ENCODE measurements around the gene TH. TPM values are rescaled to one million over a fixed set of nuclear protein-coding genes. Genes with fewer than 3 reads are reported as not detected.

TH gene
- total RNA-seq, 1 experiment from 2014 or later = not detected

- ATAC-seq (no peak), DNase-seq (ENCODE audit: low read depth, low spot score) (no peak)
- Histone ChIP-seq H3K36me3 (ENCODE audit: control insufficient read depth, insufficient read depth, low read length) (no peaks in the 10 kb centered on the region), H3K4me1 (ENCODE audit: control insufficient read depth, insufficient read depth, low read length) (no peaks in the 10 kb centered on the region), H3K4me3 (ENCODE audit: low read depth in 2 of 2, low read length in 2 of 2) (no peak overlapping the region), H3K27me3 (ENCODE audit: control insufficient read depth, insufficient read depth, low read length) (no peaks in the 10 kb centered on the region), H3K27ac (ENCODE audit: low read length) (no peak overlapping the region), H3K9me3 (ENCODE audit: control insufficient read depth, insufficient read depth, low read depth, low read length) (no peaks in the 10 kb centered on the region)
- CTCF ChIA-PET = interaction anchor here (0.6 kb wide), 1 partner anchor 90 kb away, joined by 3 read pairs; no protein-coding TSS in a partner anchor
- POLR2A ChIA-PET = no interaction called here
- TF ChIP-seq REST (IDR thresholded peaks at IDR 0.05; ENCODE audit: insufficient read depth in 1 of 2, low read depth in 2 of 2, low read length in 1 of 2) = no peak
- TF ChIP-seq SIN3A (IDR thresholded peaks at IDR 0.05; ENCODE audit: borderline replicate concordance, insufficient read depth, low read depth, low read length) = no peak
- no peak; the same call in 1 of the 2 replicates for TF ChIP-seq TCF7L2 (IDR thresholded peaks at IDR 0.05; ENCODE audit: low read depth, low read length)
- TF ChIP-seq CTCF (IDR thresholded peaks at IDR 0.05) = no peak
- no peak for TF ChIP-seq POLR2AphosphoS5 (IDR thresholded peaks at IDR 0.05; ENCODE audit: low read depth, low read length)
- BruUV-seq (replicated peaks) = no TSS peak
- in situ Hi-C loops (cut with HindIII; ENCODE audit: low pct_unique_long_range_greater_than_20kb, low sequenced_read_pairs) = no loop called here
- intact Hi-C loops (cut with micrococcal nuclease; ENCODE audit: unreplicated experiment) = no loop called here
Observed at GRCh38 chr11:2202900-2203439, 31.4 kb upstream of the TH start.

- intact Hi-C loops (cut with micrococcal nuclease; ENCODE audit: unreplicated experiment) = no loop called here
- no peaks in the 10 kb centered on the region for H3K36me3 ChIP-seq (ENCODE audit: control insufficient read depth, insufficient read depth, low read length)
- no peak for TF ChIP-seq SIN3A (IDR thresholded peaks at IDR 0.05; ENCODE audit: borderline replicate concordance, insufficient read depth, low read depth, low read length)
- TF ChIP-seq CTCF (IDR thresholded peaks at IDR 0.05) = no peak
- TF ChIP-seq REST (IDR thresholded peaks at IDR 0.05; ENCODE audit: insufficient read depth in 1 of 2, low read depth in 2 of 2, low read length in 1 of 2) = no peak
- no peak for TF ChIP-seq POLR2AphosphoS5 (IDR thresholded peaks at IDR 0.05; ENCODE audit: low read depth, low read length)
- no peak for TF ChIP-seq TCF7L2 (IDR thresholded peaks at IDR 0.05; ENCODE audit: low read depth, low read length)
- in situ Hi-C loops (cut with HindIII; ENCODE audit: low pct_unique_long_range_greater_than_20kb, low sequenced_read_pairs) = no loop called here
- no peak overlapping the region for H3K27ac ChIP-seq (ENCODE audit: low read length)
- ATAC-seq = no peak
- no peak for DNase-seq (ENCODE audit: low read depth, low spot score)
- H3K4me3 ChIP-seq (ENCODE audit: low read depth in 2 of 2, low read length in 2 of 2) = no peak overlapping the region
- POLR2A ChIA-PET = no interaction called here
- H3K27me3 ChIP-seq (ENCODE audit: control insufficient read depth, insufficient read depth, low read length) = no peaks in the 10 kb centered on the region
- CTCF ChIA-PET = interaction anchor here (1.1 kb wide), 1 partner anchor 219 kb away, joined by 4 read pairs; no protein-coding TSS in a partner anchor
- no peaks in the 10 kb centered on the region for H3K9me3 ChIP-seq (ENCODE audit: control insufficient read depth, insufficient read depth, low read depth, low read length)
- no TSS peak for BruUV-seq (replicated peaks)
- no peaks in the 10 kb centered on the region for H3K4me1 ChIP-seq (ENCODE audit: control insufficient read depth, insufficient read depth, low read length)
Observed at GRCh38 chr11:2202071-2202899, 30.7 kb upstream of the TH start.

Measured in Panc1 (cell line).